ENCODE data around the gene RTKN2.

- no peak for TF ChIP-seq POLR2A (IDR thresholded peaks at IDR 0.05)
- TF ChIP-seq, protein P1, sequence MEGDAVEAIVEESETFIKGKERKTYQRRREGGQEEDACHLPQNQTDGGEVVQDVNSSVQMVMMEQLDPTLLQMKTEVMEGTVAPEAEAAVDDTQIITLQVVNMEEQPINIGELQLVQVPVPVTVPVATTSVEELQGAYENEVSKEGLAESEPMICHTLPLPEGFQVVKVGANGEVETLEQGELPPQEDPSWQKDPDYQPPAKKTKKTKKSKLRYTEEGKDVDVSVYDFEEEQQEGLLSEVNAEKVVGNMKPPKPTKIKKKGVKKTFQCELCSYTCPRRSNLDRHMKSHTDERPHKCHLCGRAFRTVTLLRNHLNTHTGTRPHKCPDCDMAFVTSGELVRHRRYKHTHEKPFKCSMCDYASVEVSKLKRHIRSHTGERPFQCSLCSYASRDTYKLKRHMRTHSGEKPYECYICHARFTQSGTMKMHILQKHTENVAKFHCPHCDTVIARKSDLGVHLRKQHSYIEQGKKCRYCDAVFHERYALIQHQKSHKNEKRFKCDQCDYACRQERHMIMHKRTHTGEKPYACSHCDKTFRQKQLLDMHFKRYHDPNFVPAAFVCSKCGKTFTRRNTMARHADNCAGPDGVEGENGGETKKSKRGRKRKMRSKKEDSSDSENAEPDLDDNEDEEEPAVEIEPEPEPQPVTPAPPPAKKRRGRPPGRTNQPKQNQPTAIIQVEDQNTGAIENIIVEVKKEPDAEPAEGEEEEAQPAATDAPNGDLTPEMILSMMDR (IDR thresholded peaks at IDR 0.05), result no peak
Observed at GRCh38 chr10:62266611-62267010, 2.0 kb downstream of the RTKN2 start.
